HG03460 (cell line): ENCODE results near the gene MARVELD3.

Experiments used
- ATAC-seq: cut with Tn5 transposase; IDR thresholded peaks from one replicate; pipeline ENCODE4 v1.9.1; 2021; ENCODE audit not compliant: unreplicated experiment

The MARVELD3 gene

GRCh38 chr16:71622088-71622487 is 3.9 kb upstream of the MARVELD3 start:
- no peak for ATAC-seq

GRCh38 chr16:71623597-71623996 is 2.4 kb upstream of the MARVELD3 start:
- no peak for ATAC-seq

GRCh38 chr16:71625113-71625850 is 702 bp upstream of the MARVELD3 start:
- no peak for ATAC-seq

- no peak for ATAC-seq
Measured at GRCh38 chr16:71626858-71627213, 852 bp downstream of the MARVELD3 start.

- ATAC-seq: no peak
Measured at GRCh38 chr16:71627731-71628181, 1.8 kb downstream of the MARVELD3 start.

- ATAC-seq: no peak
Measured at GRCh38 chr16:71628810-71629209, 2.8 kb downstream of the MARVELD3 start.

GRCh38 chr16:71629278-71630016 is 3.5 kb downstream of the MARVELD3 start:
- no peak for ATAC-seq

- ATAC-seq: no peak
Measured at GRCh38 chr16:71630808-71631207, 4.8 kb downstream of the MARVELD3 start.

GRCh38 chr16:71631776-71632175 is 5.8 kb downstream of the MARVELD3 start:
- ATAC-seq: no peak

- no peak for ATAC-seq
Measured at GRCh38 chr16:71635632-71636031, 9.6 kb downstream of the MARVELD3 start.

- ATAC-seq: no peak
Measured at GRCh38 chr16:71637398-71637797, 11.4 kb downstream of the MARVELD3 start.

- ATAC-seq: no peak
Measured at GRCh38 chr16:71645450-71645849, 19.5 kb downstream of the MARVELD3 start.

- ATAC-seq: no peak
Measured at GRCh38 chr16:71647391-71647790, 21.4 kb downstream of the MARVELD3 start.

- no peak for ATAC-seq
Measured at GRCh38 chr16:71648162-71648561, 22.2 kb downstream of the MARVELD3 start.

- ATAC-seq: no peak
Measured at GRCh38 chr16:71648921-71649320, 22.9 kb downstream of the MARVELD3 start.

GRCh38 chr16:71649704-71650103 is 23.7 kb downstream of the MARVELD3 start:
- no peak for ATAC-seq

GRCh38 chr16:71658771-71659170 is 32.8 kb downstream of the MARVELD3 start:
- ATAC-seq: no peak

- no peak for ATAC-seq
Measured at GRCh38 chr16:71659471-71659870, 33.5 kb downstream of the MARVELD3 start.

GRCh38 chr16:71666264-71666663 is 40.3 kb downstream of the MARVELD3 start:
- no peak for ATAC-seq

GRCh38 chr16:71666928-71667707 is 41.1 kb downstream of the MARVELD3 start:
- no peak for ATAC-seq

GRCh38 chr16:71669926-71670536 is 44.0 kb downstream of the MARVELD3 start:
- ATAC-seq: no peak
